HG03342 (cell line): Measurements from ENCODE around the gene ASIP.
"Not testable (repeated sequence)": the region's sequence is repeated elsewhere in the genome, so short reads cannot be mapped to it uniquely, and the experiment has no call there.

ENCODE experiments used
- ATAC-seq: cut with Tn5 transposase; IDR thresholded peaks from one replicate; pipeline ENCODE4 v1.9.1; 2021; ENCODE audit warnings: mild to moderate bottlenecking, moderate library complexity; ENCODE audit not compliant: unreplicated experiment

The ASIP gene, protein sequence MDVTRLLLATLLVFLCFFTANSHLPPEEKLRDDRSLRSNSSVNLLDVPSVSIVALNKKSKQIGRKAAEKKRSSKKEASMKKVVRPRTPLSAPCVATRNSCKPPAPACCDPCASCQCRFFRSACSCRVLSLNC

DNA sequence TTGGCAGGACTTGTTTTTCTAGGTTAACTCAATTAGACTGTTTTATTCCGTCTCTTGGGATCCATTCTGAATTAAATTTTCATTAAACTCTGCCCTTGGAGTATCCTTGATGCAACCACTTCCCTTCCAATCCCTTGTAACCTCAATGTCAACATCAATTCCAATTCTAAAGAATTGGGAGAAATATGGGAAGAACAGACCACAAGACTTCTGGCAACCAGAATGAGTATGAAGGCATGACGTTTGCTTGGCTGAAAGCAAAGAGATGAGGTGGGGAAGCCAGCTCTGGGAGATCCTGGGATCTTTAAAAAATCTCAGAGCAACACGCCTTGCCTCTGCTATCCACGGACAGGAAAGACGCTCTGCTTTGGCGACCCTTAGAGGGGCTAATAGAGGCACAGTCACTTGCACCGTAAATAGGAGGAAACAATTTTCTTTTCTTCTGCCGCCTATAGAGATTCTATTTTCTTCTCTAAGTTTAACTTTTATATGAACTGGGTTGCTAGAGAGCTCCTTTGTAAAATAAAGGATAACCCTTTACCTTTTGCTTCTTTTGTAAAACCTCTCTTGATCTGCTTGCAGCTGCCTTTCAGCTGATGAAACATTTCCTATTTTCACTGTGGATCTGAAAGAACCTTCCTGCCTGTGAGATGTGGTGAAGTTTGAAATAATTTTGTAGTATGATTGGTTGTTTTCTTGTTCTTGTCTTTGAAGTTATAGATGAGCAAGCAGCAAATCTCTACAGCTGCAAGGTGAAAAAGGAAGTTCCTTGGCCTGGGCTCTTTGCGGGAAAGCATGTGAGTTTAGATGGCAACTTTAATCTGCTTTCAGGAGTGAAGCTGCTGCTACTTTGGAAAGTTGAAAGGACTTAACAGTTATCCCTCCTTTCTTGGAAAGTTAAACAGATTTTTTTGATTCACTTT, at the start of gene ASIP:
TSS of gene ASIP (plus strand) at position 731 of the 923 bp plus-strand sequence. CDS start 18,952 bp downstream, outside the sequence.
- ATAC-seq = no peak

DNA sequence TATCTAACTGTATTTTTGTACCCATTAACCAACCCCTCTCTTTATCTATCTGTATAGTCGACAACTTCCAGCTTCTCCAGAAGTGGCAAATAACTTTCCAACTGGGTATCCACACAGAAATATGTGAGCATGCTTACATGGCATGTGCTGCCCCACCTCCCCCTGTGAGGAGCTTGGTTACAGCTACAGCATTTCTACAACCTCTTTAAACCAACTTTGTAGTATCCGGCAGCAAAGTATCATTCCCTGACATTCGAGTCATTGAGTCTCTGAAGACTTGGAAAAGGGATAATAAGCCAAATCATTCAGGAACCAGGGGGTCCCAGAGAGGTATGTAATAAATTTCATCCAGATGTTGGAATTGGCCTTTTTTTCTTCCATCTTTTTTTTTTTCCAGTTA, 48.2 kb upstream of the ASIP start:
- ATAC-seq = no peak

DNA sequence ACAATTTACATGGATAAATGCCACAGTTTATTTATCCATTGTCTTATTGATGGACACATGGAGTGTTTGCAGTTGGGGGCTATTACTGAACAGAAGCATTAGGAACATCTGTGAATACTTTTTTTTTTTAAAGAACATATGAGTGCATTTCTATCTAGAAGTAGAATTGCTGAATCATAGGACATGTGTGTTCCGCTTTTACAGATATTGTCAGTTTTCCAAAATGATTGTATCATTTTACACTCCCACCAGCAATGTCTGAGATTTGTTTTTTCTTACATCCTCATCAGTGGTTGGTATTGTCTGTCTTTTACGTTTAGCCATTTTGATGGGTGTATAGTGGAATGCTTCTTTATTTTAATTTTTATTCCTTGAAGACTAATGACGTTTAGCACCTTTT, 42.0 kb upstream of the ASIP start:
- no peak for ATAC-seq

DNA sequence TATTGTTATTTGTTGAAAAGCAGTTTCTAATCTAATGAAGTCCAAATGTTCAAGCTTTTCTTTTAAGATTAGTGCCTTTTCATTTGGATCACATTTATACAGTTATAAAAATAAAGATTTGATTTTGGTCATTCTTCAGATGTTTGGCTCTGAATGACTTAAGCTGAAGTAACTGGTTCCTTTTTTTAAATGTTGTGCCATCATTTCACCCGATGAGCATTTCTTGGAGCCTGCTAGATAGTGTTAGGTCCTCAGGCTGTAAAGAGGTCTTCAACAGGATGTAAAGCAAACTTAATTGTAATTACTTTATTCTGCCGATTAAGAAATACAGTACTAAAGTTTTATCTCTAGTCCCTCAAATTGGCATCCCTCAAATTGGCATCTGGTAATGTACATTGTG, 41.2 kb upstream of the ASIP start:
- ATAC-seq = no peak

DNA sequence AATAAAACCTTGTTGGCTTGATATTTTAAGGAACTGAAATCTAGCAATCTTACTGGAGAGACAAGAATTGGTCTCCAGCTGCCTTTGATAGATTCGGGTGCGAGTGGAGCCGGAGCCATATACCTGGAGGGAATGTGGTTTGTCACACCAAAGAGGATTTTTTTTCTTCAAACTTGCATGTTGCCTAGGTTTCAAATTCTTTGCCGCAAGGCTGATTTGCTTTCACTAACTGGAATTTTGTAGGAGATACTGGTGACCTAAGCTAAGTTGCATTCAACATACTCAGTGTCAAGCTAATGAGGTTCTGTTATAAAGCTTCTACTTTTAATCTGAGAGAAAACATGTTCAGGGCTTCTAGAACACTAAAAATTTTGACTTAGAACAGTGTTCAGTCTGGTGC, 39.7 kb upstream of the ASIP start:
- no peak for ATAC-seq

DNA sequence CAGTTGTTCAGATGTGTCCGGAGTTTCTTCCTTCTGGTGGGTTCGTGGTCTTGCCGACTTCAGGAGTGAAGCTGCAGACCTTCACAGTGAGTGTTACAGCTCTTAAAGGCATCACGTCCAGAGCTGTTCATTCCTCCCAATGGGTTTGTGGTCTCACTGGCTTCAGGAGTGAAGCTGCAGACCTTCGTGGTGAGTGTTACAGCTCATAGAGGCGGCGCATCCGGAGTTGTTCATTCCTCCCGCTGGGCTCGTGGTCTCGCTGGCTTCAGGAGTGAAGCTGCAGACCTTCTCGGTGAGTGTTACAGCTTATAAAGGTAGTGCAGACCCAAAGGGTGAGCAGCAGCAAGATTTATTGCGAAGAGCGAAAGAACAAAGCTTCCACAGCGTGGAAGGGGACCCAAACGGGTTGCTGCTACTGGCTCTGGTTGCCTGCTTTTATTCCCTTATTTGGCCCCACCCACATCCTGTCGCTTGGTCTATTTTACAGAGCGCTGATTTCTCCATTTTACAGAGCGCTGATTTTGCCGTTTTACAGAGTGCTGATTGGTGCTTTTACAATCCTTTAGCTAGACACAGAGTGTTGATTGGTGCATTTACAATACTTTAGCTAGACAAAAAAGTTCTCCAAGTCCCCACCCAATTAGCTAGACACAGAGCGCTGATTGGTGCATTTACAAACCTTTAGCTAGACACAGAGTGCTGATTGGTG, 35.9 kb upstream of the ASIP start:
- ATAC-seq = not testable (repeated sequence)

DNA sequence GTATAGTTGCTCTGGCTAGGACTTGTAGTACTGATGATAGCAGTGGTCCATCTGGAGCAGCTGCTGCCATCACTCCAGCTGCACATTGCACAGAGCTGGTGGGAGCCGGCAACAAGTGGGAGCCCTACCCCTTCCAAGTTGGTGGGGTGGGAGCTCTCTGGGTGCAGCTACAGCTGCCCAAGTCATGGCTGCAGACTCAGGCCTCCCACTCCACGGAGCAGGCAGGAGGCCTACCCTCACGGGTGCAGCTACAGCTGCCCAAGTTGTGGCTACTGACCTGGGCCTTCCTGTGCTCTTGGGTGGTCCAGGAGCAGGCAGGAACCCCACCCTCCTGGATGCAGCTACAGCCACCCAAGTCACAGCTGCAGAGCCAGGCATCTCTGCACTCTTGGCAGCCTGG, 32.1 kb upstream of the ASIP start:
- no peak for ATAC-seq

DNA sequence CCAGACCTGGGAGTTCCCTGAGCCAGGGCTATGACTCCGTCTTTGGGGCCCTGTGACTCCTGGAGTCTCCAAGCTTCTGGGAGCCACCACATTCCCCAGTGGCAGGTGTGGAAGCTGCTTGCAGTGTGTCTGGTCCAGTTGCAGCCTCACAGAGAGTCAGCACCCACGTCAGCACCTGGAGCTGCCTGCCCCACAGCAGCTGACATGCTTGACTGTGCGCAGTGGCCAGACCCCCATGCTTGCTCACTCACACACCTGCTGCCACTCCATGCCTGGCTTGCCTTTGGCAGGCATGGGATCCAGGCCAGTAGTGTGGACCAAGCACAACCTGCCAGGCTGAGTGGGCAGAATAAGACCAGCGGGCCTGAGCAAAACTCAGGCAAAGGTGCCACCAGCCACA, 31.0 kb upstream of the ASIP start:
- no peak for ATAC-seq

DNA sequence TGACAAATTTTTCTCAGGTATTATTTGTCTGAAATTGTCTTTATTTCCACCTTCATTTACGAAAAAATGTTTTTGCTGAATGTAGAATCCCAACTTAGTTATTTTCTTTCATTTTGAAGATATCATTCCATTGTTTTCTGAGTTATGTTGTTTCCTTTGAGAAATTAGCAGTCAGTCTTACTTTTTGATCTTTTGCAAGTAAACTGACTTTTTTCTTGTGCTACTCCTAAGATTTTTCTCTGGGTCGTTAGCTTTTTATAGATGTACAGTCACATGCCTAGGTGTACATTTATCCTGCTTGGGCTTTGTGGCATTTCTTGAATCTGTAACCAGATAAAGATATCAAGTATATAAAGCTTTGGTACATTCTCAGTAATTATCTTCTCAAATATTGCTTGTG, 29.6 kb upstream of the ASIP start:
- no peak for ATAC-seq

DNA sequence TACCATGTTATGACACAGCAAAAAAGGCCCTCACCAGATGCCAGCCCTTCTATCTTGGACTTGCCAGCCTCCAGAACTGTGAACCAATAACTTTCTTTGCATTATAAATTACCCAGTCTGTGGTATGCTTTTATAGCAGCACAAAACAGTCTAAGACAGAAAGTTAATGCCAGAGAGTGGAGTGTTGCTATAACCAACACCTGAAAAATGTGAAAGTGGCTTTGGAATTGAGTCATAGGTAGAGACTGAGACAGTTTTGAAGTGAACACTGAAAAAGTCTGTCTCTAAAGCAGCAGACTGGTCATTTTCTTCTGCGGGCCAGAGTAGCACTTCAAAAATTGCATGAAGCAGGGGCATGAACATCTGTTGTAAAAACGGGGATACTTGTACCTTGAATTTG, 28.0 kb upstream of the ASIP start:
- ATAC-seq = no peak

DNA sequence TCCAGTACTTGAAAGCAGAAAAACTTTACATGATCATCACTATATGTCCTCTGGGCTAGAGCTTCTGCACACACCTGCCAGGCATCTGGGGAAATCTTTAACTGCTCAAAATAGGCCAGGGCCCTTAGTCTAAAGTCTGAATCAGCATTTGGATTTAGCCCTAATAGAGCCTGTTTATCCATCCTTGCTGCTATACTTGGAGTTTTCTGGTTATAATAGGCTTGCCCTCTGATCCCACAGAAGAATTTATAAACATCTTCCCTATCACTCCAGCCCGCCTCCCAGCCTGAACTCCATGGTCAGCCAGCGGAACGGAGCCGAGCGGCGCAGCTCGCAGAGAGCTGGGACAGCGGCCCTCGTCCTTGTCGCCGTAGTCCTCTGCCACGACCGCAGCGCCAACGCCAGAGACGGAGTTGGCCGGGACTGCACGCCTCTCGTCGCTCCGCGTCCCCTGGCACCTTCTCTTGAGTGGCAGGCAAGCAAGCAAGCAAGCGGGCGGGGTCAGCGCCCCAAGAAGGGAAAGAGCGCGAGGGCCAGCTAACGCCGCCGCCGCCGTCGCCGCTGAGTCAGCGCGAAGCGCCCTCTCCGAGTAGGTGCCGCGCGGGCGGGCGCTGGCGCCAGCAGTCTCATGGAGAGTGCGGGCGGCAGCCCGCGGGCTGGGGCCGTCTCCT, 25.4 kb upstream of the ASIP start:
- no peak for ATAC-seq

DNA sequence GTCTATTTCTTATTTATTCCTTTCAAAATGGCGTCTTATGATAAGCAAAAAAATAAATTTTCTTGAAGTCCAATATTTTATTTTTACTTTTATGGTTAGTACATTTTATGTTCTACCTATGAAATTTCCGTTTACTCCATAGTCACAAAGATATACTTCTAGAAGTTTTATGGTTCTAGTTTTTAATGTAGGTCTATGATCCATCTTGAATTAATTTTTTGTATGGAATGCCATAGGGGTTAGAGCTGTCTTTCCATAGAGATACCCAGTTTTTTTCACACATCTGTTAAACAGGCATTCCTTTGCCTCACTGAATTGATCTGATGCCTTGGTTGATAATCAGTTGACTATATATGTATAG, 24.9 kb upstream of the ASIP start:
- ATAC-seq = no peak

DNA sequence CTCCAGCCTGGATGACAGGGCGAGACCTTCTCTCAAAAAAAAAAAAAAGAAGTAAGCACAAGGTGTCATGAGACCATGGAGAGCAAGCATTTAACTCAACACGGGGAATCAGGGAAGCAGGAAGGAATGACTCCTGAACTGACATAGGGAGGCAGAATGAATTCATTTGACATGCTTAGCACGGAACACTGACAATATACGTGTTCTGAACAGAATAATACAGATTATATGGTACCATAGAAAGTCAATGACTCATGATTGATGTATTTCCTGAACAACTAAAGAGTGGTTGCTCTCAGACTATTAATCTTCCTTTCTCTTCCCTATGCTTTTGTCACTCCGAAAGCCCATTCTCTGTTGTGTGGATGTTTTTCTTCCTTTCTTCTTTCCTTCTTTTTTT, 20.7 kb upstream of the ASIP start:
- ATAC-seq = no peak

DNA sequence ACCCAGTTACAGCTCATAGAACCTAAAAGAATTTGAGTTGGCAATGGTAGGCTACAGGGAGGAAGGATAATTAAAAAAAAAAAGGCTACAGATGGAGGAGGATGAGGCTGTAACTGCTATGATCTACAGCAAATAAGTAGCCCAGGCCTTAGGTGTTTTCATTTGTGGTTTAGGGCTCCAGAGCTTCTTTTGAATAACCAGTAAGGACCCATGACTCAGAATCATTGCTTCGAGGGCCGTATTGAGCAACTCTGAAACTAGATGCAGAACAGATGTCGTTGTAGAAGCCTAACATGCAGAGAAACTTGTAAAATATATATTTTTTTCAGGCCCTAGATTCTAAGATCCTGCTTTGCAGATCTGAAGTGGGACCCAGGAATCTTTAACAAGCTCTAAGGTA, 19.0 kb upstream of the ASIP start:
- no peak for ATAC-seq

DNA sequence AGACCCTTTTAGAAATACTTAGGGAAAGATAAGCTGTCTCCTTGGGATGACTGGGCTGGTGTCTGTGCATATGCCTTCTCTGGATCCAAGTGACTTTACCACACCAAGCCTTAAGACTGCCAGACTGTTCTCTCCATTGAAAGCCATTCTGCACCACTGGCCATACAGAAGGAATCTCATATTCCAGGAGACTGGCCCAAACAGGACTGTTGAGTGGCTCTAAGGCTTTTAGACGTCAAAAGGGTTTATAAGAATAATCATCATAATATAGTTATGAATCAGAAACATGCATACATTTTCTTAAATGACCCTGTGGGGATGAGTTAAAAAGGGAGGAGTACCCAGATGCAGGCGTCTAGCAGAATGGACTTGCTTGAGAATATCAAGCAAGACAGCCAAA, 17.0 kb upstream of the ASIP start:
- ATAC-seq = not testable (repeated sequence)

DNA sequence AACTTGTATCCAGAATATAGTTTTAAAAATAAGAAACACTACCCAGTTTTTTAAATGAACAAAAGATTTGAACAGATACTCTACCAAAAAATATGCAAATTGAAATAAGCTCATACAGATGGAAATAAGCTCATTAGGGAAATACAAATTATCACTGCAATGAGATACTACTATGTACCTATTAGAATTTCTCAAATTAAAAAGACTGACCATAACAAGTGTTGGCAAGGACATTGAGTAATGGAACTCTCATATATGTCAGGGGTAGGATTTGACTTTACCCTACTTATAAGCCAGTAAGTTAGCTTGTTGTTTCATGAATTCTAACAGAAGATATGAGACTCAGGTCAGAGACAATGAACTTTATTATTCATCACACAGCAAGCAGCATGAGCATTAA, 9.6 kb upstream of the ASIP start:
- ATAC-seq = no peak

DNA sequence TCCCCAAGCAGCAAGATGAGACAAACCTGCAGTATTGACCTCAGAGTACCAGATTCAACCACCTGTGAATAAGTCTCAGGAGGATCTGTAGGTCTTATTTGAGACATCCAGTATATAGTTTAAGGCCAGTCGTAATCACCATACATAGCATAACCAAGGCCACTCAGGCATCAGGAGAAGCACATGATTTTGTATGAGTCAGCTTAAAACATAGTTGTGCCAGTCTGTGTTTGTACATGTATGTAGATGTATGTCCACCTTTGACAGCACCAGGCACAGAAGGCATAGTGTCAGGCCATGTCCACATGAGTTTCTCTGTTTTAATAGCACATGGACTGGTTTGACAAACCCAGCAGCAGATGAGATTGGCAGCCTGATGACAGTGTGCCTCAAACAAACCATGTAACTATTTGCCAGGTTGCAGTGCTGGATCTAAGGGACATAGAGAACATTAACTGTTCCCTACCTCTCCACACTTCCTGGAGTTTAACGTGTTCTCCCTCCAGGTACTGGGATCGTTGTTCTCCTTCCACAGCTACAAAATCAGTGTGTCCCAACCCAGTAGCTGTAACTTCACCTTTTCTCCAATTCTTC, 8.6 kb upstream of the ASIP start:
- ATAC-seq = no peak

DNA sequence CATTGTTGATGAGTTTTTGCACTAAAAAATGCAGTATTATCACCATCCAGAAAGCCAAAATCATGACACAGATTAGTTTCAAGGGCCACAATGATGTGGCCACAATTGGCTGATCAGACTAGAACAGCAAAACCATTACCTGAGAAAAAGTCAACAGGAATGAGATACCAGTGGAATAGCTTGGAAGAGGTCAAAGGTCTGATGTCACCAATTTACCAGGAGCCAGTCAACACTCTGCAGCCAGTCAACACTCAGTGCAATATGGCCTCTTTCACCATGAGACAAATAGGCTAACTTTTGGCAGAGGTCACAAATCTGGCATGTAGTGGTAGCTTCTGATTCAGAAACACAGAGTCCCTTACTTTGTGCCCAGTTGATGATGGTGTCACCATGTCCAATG, 7.5 kb upstream of the ASIP start:
- no peak for ATAC-seq

DNA sequence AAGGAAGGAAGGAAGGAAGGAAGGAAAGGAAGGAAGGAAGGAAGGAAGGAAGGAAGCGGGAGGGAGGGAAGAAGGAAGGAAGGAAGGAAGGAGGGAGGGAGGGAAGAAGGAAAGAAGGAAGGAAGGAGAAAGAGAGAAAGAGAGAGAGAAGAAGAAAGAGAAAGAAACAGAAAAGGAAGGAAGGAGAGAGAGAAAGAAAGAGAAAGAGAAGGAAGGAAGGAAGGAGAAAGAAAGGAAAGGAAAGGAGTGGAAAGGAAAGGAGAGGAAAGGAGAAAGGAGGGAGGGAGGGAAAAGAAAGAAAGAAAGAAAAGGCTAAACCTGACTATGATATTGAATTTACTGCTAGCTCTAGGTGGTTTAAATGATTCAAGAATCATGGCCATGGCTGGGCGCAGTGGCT, 5.3 kb upstream of the ASIP start:
- ATAC-seq = no peak

DNA sequence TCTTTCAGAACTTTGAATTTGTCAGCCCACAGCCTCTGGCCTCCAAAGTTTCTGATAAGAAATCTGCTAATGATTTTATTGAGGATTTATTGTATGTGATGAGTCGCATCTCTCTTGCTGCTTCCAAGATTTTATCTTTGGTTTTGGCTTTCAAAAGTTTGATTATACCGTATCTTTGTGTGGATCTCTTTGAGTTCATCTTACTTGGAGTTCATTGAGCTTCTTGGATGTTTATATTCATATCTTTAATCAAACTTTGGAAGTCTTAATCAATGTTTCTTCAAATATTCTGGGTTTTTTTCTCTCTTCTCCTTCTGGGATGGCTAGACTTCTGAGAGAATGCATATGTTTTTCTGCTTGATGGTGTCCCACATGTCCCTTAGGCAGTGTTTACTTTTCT, 3.3 kb upstream of the ASIP start:
- no peak for ATAC-seq

DNA sequence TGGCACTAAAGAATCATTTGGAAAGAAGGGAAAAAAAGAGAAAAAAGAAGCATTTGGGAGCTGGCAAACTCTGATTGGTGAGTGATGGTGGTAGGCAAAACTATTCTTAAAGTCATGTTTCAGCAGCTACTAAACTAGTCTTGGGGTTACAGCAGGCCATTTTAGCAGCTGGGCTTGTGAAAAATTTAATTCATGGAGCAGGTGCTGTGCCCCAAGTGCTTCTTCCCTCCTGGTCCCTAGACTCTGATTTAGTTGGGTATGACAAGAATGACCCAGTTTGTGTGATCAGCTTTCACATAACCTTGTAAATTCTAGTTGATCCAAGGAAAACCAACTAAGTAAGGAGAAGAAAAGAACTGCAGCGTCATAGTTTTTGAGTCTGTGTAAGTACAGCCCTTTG, 1.1 kb upstream of the ASIP start:
- no peak for ATAC-seq
